ENCODE data around the gene SLC2A5.

The SLC2A5 gene

DNA sequence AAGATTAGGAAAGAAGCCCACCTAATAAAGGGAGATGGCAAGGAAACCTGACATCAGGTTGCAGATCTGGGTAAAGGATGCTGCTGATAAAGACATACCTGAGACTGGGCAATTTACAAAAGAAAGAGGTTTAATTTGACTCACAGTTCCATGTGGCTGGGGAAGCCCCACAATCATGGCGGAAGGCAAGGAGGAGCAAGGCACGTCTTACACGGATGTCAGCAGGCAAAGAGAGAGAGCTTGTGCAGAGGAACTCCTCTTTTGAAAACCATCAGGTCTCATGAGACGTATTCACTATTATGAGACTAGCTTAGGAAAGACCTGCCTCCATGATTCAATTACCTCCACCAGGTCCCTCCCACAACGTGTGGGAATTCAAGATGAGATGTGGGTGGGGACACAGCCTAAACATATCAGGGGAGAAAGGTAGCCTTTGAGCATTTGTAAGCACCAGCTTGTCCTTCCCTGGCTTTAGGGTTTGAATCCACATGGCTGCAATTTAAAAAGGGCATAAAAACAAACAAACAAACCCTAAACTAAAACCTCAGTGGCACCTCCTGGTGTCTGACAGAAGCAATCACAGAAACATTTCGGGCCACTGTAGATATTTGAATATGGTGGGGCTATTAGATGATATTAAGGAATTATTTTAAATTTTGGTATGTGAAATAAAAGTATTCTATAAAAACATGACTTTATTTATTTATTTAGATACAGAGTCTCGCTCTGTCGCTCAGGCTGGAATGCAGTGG is 76.3 kb downstream of the SLC2A5 start:
- TF ChIP-seq TAF1 (IDR thresholded peaks at IDR 0.05; ENCODE audit: borderline replicate concordance, insufficient read depth, low read length) (no peak), POLR2AphosphoS5 (IDR thresholded peaks at IDR 0.05; ENCODE audit: low read depth, low read length) (no peak), FOXP2 (optimal IDR thresholded peaks at IDR 0.05; ENCODE audit: borderline replicate concordance, extremely low read depth, extremely low read length, insufficient read depth) (no peak), SIN3A (IDR thresholded peaks at IDR 0.05; ENCODE audit: borderline replicate concordance, insufficient read depth, low read length) (no peak)
- TF ChIP-seq, protein P1, sequence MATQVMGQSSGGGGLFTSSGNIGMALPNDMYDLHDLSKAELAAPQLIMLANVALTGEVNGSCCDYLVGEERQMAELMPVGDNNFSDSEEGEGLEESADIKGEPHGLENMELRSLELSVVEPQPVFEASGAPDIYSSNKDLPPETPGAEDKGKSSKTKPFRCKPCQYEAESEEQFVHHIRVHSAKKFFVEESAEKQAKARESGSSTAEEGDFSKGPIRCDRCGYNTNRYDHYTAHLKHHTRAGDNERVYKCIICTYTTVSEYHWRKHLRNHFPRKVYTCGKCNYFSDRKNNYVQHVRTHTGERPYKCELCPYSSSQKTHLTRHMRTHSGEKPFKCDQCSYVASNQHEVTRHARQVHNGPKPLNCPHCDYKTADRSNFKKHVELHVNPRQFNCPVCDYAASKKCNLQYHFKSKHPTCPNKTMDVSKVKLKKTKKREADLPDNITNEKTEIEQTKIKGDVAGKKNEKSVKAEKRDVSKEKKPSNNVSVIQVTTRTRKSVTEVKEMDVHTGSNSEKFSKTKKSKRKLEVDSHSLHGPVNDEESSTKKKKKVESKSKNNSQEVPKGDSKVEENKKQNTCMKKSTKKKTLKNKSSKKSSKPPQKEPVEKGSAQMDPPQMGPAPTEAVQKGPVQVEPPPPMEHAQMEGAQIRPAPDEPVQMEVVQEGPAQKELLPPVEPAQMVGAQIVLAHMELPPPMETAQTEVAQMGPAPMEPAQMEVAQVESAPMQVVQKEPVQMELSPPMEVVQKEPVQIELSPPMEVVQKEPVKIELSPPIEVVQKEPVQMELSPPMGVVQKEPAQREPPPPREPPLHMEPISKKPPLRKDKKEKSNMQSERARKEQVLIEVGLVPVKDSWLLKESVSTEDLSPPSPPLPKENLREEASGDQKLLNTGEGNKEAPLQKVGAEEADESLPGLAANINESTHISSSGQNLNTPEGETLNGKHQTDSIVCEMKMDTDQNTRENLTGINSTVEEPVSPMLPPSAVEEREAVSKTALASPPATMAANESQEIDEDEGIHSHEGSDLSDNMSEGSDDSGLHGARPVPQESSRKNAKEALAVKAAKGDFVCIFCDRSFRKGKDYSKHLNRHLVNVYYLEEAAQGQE (IDR thresholded peaks at IDR 0.05; ENCODE audit: insufficient read depth in 1 of 2, low read depth in 2 of 2, low read length in 2 of 2), result no peak

GRCh38 chr1:8989821-8990220 is 79.6 kb downstream of the SLC2A5 start:
- no peak for TF ChIP-seq POLR2AphosphoS5 (IDR thresholded peaks at IDR 0.05; ENCODE audit: low read depth, low read length)
- no peak for TF ChIP-seq TAF1 (IDR thresholded peaks at IDR 0.05; ENCODE audit: borderline replicate concordance, insufficient read depth, low read length)
- TF ChIP-seq, protein P1 (IDR thresholded peaks at IDR 0.05; ENCODE audit: insufficient read depth in 1 of 2, low read depth in 2 of 2, low read length in 2 of 2), result no peak
- no peak for TF ChIP-seq FOXP2 (optimal IDR thresholded peaks at IDR 0.05; ENCODE audit: borderline replicate concordance, extremely low read depth, extremely low read length, insufficient read depth)
- TF ChIP-seq SIN3A (IDR thresholded peaks at IDR 0.05; ENCODE audit: borderline replicate concordance, insufficient read depth, low read length), result no peak

DNA sequence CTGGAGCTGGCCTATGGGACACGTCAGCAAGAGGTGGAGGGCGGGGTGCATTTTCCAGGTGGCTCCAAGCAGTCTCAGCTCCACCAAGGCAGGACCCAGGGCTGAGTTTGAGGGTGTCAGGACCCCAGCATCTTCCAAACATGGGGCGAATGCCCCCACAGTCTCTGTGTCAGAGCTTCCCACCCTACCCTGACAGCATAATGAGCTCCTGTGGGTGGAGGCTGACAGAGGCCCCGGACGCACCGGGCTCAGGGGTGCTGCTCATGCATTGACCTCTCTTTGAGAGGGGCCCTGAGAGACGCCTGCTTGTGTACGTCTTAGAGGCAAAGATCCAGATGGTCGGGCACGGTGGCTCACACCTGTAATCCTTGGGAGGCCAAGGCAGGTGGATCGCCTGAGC is 80.4 kb downstream of the SLC2A5 start:
- TF ChIP-seq, protein P1 (IDR thresholded peaks at IDR 0.05; ENCODE audit: insufficient read depth in 1 of 2, low read depth in 2 of 2, low read length in 2 of 2), result no peak
- TF ChIP-seq TAF1 (IDR thresholded peaks at IDR 0.05; ENCODE audit: borderline replicate concordance, insufficient read depth, low read length), result no peak

DNA sequence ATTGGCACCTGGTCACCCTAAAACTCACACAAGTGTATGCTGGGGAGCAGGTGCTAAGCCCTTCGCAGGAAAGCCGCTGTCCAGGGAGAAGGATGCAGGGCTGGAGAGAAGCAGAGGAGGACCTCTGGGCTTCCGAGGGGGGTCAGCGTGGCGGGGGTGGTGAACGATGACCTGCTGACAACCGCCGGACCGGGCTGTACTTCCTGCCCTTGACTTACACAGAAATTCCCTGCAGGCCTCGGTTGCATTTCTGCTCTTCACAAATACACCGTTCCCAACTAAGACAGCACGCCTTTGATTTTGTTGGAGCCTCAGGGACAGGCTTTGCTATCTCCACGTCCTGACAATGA is 80.8 kb downstream of the SLC2A5 start:
- TF ChIP-seq, protein P1 (IDR thresholded peaks at IDR 0.05; ENCODE audit: insufficient read depth in 1 of 2, low read depth in 2 of 2, low read length in 2 of 2), result no peak
- TF ChIP-seq SIN3A (IDR thresholded peaks at IDR 0.05; ENCODE audit: borderline replicate concordance, insufficient read depth, low read length) (no peak), FOXP2 (optimal IDR thresholded peaks at IDR 0.05; ENCODE audit: borderline replicate concordance, extremely low read depth, extremely low read length, insufficient read depth) (no peak), TAF1 (IDR thresholded peaks at IDR 0.05; ENCODE audit: borderline replicate concordance, insufficient read depth, low read length) (no peak), POLR2AphosphoS5 (IDR thresholded peaks at IDR 0.05; ENCODE audit: low read depth, low read length) (no peak)

Measured in PFSK-1 (cell line).